NB4 (cell line): ENCODE measurements around the gene LARP6.

Experiments
- DNase-seq: peaks from one replicate; pipeline ENCODE4 v3.0.0; 2010; ENCODE audit warnings: low read depth
- H3K4me3 ChIP-seq: one replicate; pipeline ENCODE4 v1.5.1; 2011; ENCODE audit warnings: mild to moderate bottlenecking, low read depth, low read length, moderate library complexity
- CTCF ChIP-seq: IDR thresholded peaks from one replicate; pipeline ENCODE4 v1.5.1; 2012; ENCODE audit warnings: low read depth, low read length
- MAX ChIP-seq: IDR thresholded peaks from 2 replicates; pipeline ENCODE4 v1.6.1; 2011; ENCODE audit warnings: low read depth, low read length
- MYC ChIP-seq: IDR thresholded peaks from 2 replicates; pipeline ENCODE4 v1.6.1; 2011; ENCODE audit warnings: low read depth, low read length
- POLR2A ChIP-seq: IDR thresholded peaks from 2 replicates; pipeline ENCODE4 v1.6.1; 2011; ENCODE audit warnings: mild to moderate bottlenecking; ENCODE audit not compliant: insufficient read length; ENCODE audit errors: extremely low read depth

LARP6 gene

GRCh38 chr15:70829371-70830166 is 24.4 kb downstream of the LARP6 start:
- no peak for DNase-seq
- H3K4me3 ChIP-seq = no peak overlapping the region
- TF ChIP-seq CTCF = no peak
- no peak for TF ChIP-seq MAX
- TF ChIP-seq MYC = no peak
- no peak for TF ChIP-seq POLR2A

- no peak for TF ChIP-seq POLR2A
- TF ChIP-seq CTCF = no peak
- TF ChIP-seq MAX = no peak
- no peak for TF ChIP-seq MYC
- DNase-seq = no peak
- no peak overlapping the region for H3K4me3 ChIP-seq
Measured at GRCh38 chr15:70827721-70828120, 26.2 kb downstream of the LARP6 start.

GRCh38 chr15:70826634-70827033 is 27.3 kb downstream of the LARP6 start:
- no peak for TF ChIP-seq MAX
- TF ChIP-seq CTCF = no peak
- no peak for TF ChIP-seq POLR2A
- TF ChIP-seq MYC = no peak
- DNase-seq = peak; percentile 70
- no peak overlapping the region for H3K4me3 ChIP-seq

- no peak for TF ChIP-seq MAX
- TF ChIP-seq POLR2A = no peak
- no peak for TF ChIP-seq CTCF
- TF ChIP-seq MYC = no peak
- no peak for DNase-seq
- H3K4me3 ChIP-seq = no peak overlapping the region
Measured at GRCh38 chr15:70825841-70826240, 28.1 kb downstream of the LARP6 start.

GRCh38 chr15:70823196-70823595 is 30.8 kb downstream of the LARP6 start:
- DNase-seq = no peak
- no peak overlapping the region for H3K4me3 ChIP-seq
- no peak for TF ChIP-seq MAX
- TF ChIP-seq POLR2A = no peak
- TF ChIP-seq MYC = no peak
- TF ChIP-seq CTCF = no peak

GRCh38 chr15:70820214-70820613 is 33.7 kb downstream of the LARP6 start:
- TF ChIP-seq POLR2A (no peak), MAX (no peak), MYC (no peak), CTCF (no peak)
- DNase-seq = no peak
- H3K4me3 ChIP-seq = no peak overlapping the region
